ENCODE measurements around the gene ZNF784.

The ZNF784 gene

GRCh38 chr19:55620410-55621204 lies 3.8 kb downstream of the ZNF784 start:
- no peak for DNase-seq (ENCODE audit: low read depth)

- DNase-seq (ENCODE audit: low read depth), result no peak
These were observed 5.1 kb downstream of the ZNF784 start for GRCh38 chr19:55619286-55619685.

DNA sequence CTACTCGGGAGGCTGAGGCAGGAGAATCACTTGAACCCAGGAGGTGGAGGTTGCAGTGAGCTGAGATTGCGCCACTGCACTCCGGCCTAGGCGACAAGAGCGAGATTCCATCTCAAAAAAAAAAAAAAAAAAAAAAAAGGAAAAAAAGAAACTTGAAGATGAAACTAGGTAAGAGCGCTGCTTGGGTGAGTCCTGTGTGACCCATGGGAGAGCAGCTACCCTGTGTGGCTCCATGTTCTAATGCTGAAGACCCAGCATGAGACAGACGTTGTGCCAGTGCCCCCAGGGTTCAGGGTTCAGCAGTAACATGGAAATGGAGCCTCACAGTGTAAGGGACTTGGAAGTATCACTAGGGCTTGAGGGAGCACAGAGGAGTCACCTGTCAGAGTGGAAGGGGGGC lies 5.9 kb downstream of the ZNF784 start:
- no peak for DNase-seq (ENCODE audit: low read depth)

DNA sequence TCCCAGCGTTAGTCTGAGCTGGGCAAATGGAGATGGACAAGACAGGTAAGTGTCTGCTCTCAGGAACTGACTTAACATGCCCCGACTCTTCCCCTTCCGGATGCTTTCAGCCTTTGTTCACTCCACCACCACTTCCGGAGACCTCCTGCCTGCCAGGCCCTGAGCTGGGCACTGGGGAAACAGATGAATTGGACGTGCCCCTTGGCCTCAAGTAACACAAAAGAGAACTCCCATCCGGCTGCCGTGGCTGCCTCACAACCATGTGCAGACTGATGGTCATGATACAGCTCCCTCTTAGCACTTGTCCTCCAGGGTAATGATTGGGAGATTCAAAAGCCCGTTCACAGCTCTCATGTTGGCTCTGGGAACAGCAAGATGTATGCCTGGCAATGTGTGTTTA lies 6.9 kb downstream of the ZNF784 start:
- no peak for DNase-seq (ENCODE audit: low read depth)

GRCh38 chr19:55616395-55616875 lies 7.9 kb downstream of the ZNF784 start:
- no peak for DNase-seq (ENCODE audit: low read depth)

DNA sequence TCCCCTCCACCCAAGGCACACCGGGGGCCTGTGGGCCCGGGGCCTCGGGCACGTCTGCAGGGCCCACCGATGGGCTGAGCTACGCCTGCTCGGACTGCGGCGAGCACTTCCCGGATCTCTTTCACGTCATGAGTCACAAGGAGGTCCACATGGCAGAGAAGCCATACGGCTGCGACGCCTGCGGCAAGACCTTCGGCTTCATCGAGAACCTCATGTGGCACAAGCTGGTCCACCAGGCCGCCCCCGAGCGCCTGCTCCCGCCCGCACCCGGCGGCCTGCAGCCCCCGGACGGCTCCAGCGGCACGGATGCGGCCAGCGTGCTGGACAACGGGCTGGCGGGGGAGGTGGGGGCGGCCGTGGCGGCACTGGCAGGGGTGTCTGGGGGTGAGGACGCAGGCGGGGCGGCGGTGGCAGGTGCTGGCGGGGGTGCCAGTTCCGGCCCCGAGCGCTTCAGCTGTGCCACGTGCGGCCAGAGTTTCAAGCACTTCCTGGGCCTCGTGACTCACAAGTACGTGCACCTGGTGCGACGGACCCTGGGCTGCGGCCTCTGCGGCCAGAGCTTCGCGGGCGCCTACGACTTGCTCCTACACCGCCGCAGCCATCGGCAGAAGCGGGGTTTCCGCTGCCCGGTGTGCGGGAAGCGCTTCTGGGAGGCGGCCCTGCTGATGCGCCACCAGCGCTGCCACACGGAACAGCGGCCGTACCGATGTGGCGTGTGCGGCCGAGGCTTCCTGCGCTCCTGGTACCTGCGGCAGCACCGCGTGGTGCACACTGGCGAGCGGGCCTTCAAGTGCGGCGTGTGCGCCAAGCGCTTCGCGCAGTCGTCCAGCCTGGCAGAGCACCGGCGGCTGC lies 8.6 kb downstream of the ZNF784 start:
- no peak for DNase-seq (ENCODE audit: low read depth)

- DNase-seq (ENCODE audit: low read depth), result no peak
These were observed 9.4 kb downstream of the ZNF784 start for GRCh38 chr19:55614711-55615542.

- no peak for DNase-seq (ENCODE audit: low read depth)
These were observed 10.2 kb downstream of the ZNF784 start for GRCh38 chr19:55613930-55614710.

GRCh38 chr19:55613396-55613795 lies 11.0 kb downstream of the ZNF784 start:
- no peak for DNase-seq (ENCODE audit: low read depth)

GRCh38 chr19:55611983-55612645 lies 12.3 kb downstream of the ZNF784 start:
- DNase-seq (ENCODE audit: low read depth), result no peak

GRCh38 chr19:55611300-55611982 lies 12.9 kb downstream of the ZNF784 start:
- no peak for DNase-seq (ENCODE audit: low read depth)

DNA sequence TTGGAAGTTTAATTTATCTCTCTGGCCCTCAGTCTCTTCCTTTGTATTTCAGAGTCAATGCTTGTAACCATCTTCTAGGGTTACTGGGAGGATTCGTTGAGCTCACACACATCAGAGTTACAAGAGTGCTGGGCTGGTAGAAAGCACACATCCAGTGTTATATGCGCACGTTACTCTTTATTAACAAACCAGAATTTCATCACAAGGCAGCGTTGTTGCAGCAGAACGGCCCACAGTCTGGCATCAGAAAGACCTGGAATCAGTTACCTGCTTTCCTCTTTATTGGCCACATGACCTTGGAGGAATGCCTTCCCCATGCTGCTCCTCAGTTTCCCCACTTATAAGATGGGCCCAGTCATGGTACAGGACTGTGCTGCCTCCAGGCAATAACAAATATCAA lies 15.0 kb downstream of the ZNF784 start:
- DNase-seq (ENCODE audit: low read depth), result no peak

- no peak for DNase-seq (ENCODE audit: low read depth)
These were observed 17.5 kb downstream of the ZNF784 start for GRCh38 chr19:55606817-55607216.

DNA sequence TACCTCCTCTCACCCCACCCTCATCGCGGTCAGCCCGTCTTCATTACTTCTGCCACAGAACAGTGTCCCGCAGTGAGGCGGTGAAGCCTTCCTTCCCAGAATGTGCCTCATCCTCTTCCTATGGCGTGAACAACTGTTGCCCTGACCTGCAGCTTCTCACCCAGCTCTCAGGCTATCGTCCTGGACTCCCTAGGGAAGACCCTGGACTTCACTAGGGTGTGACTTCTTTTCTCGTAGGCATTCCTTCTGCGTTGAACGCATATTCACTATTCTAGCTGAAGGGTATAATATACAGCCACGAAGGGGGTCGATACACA lies 17.9 kb downstream of the ZNF784 start:
- no peak for DNase-seq (ENCODE audit: low read depth)

DNA sequence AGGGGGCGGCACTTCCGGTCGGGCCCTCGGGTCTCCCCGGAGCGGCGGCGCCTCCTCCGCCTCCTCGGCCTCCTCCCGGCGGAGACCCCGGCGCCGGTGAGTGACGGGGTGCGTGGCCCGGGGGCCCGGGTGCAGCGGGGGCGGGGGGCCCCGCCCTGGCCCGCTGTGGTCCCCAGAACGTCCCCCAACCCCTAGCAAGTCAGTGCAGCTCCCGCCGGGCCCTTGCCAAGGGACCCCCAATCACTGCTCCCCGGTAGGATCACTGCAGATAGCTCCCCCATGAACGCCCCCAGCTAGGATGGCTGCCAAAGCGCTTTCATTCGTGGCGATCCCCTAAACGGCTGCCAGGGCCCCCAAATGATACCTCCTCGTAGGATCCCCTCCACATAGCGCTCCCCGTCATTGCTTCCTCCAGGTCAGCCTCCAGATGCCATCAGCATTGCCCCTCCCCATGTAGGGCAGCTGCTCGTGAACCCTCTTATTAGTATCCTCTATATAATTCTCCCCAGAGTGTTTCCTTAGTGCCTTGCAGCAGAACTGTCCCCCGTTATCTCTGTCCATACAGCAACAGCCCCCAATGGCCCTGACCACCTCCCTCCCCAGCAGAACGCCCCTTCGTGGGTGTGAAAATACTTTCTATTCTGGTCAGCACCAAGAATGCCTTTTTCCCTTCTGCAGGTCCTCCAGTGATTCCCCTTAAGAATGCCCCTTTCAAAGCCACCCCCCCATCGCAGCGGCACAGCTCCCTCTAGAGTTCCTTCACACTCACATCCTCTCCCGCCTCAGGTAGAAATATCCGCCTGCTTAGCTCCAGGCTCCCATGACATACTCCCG lies 18.5 kb downstream of the ZNF784 start, which contains the start of gene ZNF865:
Gene ZNF865 (plus strand): TSS at position 11 of the 834 bp plus-strand sequence. CDS start 7,972 bp downstream, outside the sequence.
- DNase-seq (ENCODE audit: low read depth), result peak; percentile 35

DNA sequence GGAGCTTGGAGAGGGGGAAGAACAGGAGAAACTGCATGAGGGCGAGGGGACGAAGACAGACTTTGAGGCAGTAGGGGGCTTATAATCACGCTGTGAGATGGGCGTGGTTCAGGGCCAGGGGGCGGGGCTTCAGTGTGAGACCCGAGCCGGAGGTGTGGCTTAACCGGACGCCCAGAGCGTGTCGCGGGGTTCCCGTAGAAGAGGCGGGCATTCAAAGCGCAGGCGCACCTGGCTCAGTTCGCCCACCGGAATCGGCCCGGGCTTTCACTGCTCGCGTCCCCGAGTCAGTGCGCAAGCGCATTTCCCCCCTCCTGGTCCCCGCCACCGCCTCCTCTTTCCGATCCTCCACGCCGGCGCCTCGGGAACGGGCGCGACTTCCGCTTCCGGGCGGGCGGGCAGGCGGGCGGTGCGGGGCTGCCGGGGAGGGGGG lies 19.1 kb downstream of the ZNF784 start:
- peak; percentile 94 for DNase-seq (ENCODE audit: low read depth)

GRCh38 chr19:55603581-55604292 lies 20.6 kb downstream of the ZNF784 start:
- no peak for DNase-seq (ENCODE audit: low read depth)

GRCh38 chr19:55603115-55603514 lies 21.3 kb downstream of the ZNF784 start:
- no peak for DNase-seq (ENCODE audit: low read depth)
